T-helper 17 cell (primary cell): Measurements from ENCODE around the gene TTYH3. TPM values are rescaled to one million over a fixed set of nuclear protein-coding genes. Genes with fewer than 3 reads are reported as not detected.
"Not testable (repeated sequence)": the region's sequence is repeated elsewhere in the genome, so short reads cannot be mapped to it uniquely, and the experiment has no call there.

Experiments
- ATAC-seq: fragments of 150-1000 bp; cut with Tn5 transposase; 2 replicates; pipeline ENCODE4 v1.10.0; 2021; ENCODE audit warnings: mild to moderate bottlenecking, moderate library complexity
- DNase-seq, 3 donors: peaks; one replicate each; pipeline versions ENCODE4 v3.0.0 to v3.0.0-alpha.2; 2020 to 2021
- H3K9me3 ChIP-seq: one replicate; pipeline ENCODE4 v1.7.0; 2013; ENCODE audit warnings: low read length, mild to moderate bottlenecking; ENCODE audit not compliant: control insufficient read depth, poor library complexity, severe bottlenecking
- H3K27ac Mint-ChIP-seq: one replicate; pipeline ENCODE4 v1.8.0; 2022; ENCODE audit warnings: mild to moderate bottlenecking, moderate library complexity, mixed read lengths
- H3K27me3 Mint-ChIP-seq: one replicate; pipeline ENCODE4 v1.8.0; 2022; ENCODE audit warnings: mixed read lengths
- H3K36me3 Mint-ChIP-seq: one replicate; pipeline ENCODE4 v1.8.0; 2022; ENCODE audit warnings: low read depth, mixed read lengths
- H3K4me1 Mint-ChIP-seq: one replicate; pipeline ENCODE4 v1.8.0; 2022; ENCODE audit warnings: mild to moderate bottlenecking, mixed read lengths
- H3K4me3 Mint-ChIP-seq: one replicate; pipeline ENCODE4 v1.8.0; 2022; ENCODE audit warnings: mild to moderate bottlenecking, moderate library complexity, mixed read lengths
- total RNA-seq, 4 donors: library from RNA in 2 of 4; stranded (reverse) in 2 of 4; gene quantifications; one replicate each; pipeline ENCODE4 v1.2.3 and lab custom pipeline; 2022 to 2026

Gene TTYH3
- total RNA-seq, 2 donors from 2014 or later, result 13.2 to 14.8 TPM

DNA sequence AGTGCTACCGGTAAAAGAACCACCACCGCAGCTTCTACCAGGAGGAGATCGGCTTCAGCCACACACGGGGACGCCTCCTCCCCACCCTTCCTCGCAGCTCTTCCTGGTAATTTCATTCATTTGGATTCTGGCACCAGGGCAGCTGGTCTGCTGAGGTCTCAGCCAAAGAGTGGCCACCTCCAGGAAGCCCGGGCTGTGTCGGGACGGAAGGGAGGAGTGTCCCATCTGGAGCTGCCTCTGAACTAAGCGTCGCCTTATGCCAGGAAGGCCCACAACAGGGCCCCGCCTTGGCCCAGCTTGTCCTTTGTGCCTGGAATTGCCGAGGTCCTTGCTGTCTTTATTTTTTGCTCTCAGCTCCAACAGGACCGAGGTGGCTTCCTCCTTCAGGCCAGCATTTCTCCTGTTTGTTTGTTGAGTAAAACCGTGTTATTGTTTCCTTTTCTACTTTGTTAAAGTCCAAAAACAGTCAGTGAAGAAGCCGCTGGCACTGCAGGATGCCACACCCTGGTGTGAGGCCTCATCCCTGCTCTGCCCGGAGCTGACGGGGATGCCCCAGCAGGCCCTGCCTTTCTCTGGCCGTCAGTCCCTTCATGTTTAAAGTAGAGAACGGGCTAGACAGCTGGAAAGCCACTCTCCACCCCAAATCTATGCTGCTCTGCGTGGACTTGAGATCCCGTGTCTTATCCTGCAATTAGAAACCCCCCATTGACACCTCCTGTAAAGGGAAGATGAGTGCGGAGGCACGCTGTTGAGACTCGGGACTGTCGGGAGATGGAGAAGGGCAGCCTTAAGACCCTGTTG lies 24.5 kb upstream of the TTYH3 start:
- no peak for ATAC-seq
- Mint-ChIP-seq H3K27me3 (no peaks in the 10 kb centered on the region), H3K4me3 (peak overlapping the region; percentile 19), H3K4me1 (peaks cover 10% of the 10 kb centered on the region), H3K36me3 (no peaks in the 10 kb centered on the region), H3K27ac (no peak overlapping the region)
- no peaks in the 10 kb centered on the region for H3K9me3 ChIP-seq
- DNase-seq, result no peak

DNA sequence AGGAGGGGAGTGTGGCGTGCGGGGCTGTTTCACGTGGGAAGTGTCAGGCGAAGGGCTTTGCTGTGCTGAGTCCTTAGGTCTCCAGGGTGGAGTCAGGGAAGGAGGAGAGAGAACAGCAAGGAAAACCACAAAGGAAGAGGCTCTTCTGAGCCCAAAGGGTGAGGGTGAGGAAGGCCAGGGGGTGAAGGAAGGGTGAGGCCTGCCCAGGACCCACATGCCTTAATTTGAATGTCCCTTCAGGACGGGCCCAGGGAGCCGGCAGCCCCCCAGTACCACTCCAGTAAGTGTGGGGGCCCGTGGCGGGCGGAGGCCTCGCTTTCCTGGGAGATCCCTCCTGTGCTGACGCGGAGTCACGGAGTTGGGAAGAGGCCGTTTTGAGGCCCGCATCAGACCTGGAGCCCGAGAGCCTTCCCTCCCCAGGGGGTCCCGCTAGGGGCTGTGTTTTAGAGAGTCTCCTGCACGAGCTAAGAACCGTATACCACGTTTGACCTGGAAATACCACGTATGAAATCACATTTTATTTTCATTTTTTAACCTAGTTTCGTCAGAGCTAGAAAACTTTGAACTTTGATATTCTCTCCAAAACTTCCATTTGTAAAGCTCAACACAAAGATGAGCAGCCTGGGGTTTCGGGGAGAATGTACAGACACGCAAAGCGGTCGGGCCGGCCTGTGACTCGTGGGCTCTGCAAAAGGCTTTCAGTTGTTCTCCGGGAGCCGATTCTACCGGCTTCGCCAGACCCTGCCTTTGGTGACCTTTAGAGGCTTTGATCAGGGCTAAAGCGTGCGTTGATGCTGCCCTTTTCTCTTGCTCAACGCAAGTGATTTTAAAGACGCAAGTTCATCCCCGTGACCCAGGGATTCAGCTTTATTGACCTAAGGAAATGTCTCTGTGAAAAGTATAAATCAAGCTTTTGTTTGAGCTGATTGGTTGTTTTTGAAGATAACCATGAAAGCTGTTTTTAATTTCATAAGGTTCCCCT lies 23.6 kb upstream of the TTYH3 start:
- Mint-ChIP-seq H3K4me1 (peaks cover 10% of the 10 kb centered on the region), H3K36me3 (no peaks in the 10 kb centered on the region), H3K27me3 (no peaks in the 10 kb centered on the region), H3K27ac (peak overlapping the region; percentile 41), H3K4me3 (peak overlapping the region; percentile 19)
- no peak for DNase-seq
- no peak for ATAC-seq
- H3K9me3 ChIP-seq, result no peaks in the 10 kb centered on the region

DNA sequence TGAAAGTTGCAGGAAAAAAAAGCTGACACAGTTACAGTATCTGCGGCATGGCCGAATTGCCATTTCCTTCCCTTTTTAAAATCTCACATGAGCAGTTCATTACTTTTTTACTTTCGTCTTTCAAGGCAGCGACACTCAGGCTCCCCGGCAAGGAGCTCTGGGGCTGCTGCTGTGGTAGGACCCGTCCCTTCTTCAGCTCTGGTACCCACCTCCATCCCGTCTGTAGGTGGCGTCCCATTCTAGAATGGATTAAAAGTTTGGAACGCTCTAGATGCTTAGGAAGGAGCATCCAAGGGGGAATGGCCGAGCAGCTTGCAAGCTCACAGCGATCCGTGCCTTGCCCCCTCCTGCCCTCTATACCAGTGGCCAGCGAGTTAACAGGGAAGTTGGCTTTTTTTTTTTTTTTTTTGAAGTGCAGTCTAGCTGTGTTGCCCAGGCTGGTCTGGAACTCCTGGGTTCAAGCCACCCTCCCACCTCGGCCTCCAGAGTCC lies 22.8 kb upstream of the TTYH3 start:
- Mint-ChIP-seq H3K4me3 (no peak overlapping the region), H3K4me1 (peaks cover 10% of the 10 kb centered on the region), H3K36me3 (no peaks in the 10 kb centered on the region), H3K27ac (peak overlapping the region; percentile 41), H3K27me3 (no peaks in the 10 kb centered on the region)
- no peaks in the 10 kb centered on the region for H3K9me3 ChIP-seq
- ATAC-seq (peak; percentile 80), DNase-seq (no peak)

DNA sequence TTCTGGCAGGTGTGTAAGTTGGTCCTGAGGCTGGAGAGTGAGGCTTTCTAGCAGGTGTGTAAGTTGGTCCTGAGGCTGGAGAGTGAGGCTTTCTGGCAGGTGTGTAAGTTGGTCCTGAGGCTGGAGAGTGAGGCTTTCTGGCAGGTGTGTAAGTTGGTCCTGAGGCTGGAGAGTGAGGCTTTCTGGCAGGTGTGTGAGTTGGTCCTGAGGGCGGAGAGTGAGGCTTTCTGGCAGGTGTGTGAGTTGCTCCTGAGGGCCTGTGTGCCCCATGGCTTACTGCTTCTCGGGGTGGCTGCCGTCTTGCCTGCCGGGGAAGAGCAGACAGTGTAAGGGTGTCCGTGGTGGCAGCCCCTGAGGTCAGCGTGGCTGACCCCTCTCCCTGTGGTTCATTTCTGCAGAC lies 22.1 kb upstream of the TTYH3 start:
- H3K4me1 Mint-ChIP-seq, H3K9me3 ChIP-seq, H3K27me3 Mint-ChIP-seq, H3K27ac Mint-ChIP-seq, H3K36me3 Mint-ChIP-seq, ATAC-seq, H3K4me3 Mint-ChIP-seq, DNase-seq: not testable (repeated sequence)

DNA sequence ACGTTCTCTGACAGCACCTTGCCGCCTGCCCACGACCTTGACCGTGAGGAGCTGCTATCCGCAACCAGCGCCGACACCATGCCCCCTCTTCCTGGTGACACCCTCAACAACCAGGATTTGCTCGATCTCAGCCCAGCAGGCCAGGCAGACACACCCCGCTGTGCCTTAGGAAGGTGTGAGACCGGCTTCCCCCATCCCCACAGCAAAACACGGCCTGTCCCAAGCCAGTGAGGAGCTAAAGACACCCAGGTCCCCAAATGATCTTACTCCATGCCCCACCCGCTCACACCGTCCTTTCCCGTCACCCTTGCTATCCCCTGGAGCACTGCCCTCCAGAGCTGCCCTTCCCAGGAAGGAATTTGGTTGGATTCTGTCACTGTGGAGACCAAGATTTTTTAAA lies 21.3 kb upstream of the TTYH3 start:
- Mint-ChIP-seq H3K4me1 (peaks cover 10% of the 10 kb centered on the region), H3K27ac (no peak overlapping the region), H3K27me3 (no peaks in the 10 kb centered on the region), H3K36me3 (no peaks in the 10 kb centered on the region), H3K4me3 (no peak overlapping the region)
- DNase-seq (no peak), ATAC-seq (no peak)
- no peaks in the 10 kb centered on the region for H3K9me3 ChIP-seq

DNA sequence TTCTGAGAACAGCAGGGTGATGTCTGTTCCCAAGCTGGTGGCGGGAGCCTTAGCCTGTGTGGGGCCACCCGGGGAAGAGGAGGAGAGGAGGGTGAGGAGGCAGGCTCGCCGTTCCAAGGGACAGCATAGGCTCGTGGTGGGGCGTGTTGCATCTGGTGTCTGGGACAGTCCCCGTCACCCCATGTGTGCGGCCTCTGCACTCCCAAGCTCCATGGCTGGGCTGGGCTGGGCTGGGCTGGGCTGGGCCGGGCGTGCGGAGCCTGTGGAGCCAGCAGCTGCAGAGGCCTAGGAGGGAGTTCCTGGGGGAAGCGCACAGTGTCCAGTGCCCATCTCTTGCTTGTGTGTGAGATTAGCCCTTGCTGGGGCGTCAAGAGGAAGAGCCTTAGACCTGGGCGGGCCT lies 20.9 kb upstream of the TTYH3 start:
- H3K9me3 ChIP-seq, result no peaks in the 10 kb centered on the region
- DNase-seq, result no peak
- no peak for ATAC-seq
- Mint-ChIP-seq H3K4me1 (peaks cover 10% of the 10 kb centered on the region), H3K27me3 (no peaks in the 10 kb centered on the region), H3K27ac (no peak overlapping the region), H3K36me3 (no peaks in the 10 kb centered on the region), H3K4me3 (no peak overlapping the region)

DNA sequence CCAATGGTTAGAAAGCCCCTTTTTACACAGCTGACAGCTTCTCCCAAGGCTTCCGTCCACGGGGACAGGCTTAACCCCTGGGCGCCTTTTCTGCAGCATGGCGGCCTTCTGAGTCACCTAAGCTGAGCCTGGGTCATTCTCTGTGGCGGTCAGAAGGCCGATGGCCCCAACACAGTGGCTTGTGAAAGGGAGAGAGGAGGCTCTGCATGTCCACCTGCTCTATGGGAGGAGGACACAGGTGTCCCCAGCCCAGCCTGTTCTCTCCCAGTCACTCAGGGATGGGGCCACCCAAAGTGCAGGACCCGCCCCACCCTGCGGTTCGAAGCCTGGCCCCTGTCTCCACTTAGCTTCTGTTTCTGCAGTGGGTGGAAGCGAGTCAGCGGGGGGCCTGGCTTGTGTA lies 20.4 kb upstream of the TTYH3 start:
- H3K4me3 Mint-ChIP-seq, result no peak overlapping the region
- peaks cover 10% of the 10 kb centered on the region for H3K4me1 Mint-ChIP-seq
- H3K27me3 Mint-ChIP-seq, result no peaks in the 10 kb centered on the region
- H3K36me3 Mint-ChIP-seq, result no peaks in the 10 kb centered on the region
- no peak overlapping the region for H3K27ac Mint-ChIP-seq
- H3K9me3 ChIP-seq, result no peaks in the 10 kb centered on the region
- ATAC-seq (no peak), DNase-seq (no peak)

DNA sequence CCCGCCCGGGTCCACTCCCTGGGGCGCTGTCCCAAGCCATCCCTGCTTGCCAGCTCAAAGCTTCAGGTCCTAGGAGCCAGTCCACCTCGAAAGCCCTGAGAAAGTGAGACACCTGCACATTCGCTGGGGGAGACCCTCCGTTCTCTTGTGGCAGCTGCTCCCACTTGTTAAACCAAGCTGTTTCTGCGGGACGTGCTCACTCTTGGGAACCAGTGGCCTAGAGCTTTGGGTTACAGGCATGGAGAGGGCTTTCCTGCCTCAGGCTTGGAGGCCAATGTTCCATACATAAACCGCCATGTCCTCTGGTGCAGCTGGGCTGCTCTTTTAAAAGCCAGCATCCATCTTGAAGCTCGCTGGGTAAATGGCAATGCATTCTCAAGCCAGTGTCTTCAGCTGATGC lies 19.9 kb upstream of the TTYH3 start:
- Mint-ChIP-seq H3K27ac (no peak overlapping the region), H3K27me3 (no peaks in the 10 kb centered on the region)
- ATAC-seq, result no peak

DNA sequence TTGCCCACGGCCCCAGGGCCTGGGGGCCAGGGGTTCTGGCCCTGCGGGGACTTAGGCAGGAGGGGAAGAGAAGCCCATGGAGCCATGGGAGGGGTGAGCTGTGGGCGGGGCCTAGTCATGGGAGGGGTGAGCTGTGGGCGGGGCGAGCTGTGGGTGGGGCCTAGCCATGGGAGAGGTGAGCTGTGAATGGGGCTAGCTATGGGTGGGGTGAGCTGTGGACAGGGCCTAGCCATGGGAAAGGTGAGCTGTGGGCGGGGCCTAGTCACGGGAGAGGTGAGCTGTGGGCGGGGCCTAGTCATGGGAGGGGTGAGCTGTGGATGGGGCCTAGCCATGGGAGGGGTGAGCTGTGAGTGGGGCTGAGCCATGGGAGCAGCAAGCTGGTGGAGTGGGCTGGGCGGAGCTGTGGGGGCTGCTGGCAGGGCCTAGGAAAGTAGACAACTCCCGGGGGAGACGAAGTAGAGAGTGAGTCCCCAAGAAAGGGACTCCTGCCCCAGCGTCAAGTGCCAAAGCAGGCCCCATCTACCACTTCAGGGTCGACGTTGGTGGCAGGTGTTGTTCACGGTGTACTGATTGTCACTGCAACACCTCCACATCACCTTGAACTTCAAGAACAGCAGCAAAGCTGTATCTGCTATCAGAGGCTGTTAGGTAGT lies 19.2 kb upstream of the TTYH3 start:
- DNase-seq (no peak), ATAC-seq (no peak)
- Mint-ChIP-seq H3K4me3 (no peak overlapping the region), H3K27me3 (no peaks in the 10 kb centered on the region), H3K27ac (no peak overlapping the region), H3K36me3 (no peaks in the 10 kb centered on the region), H3K4me1 (peaks cover 9% of the 10 kb centered on the region)
- no peaks in the 10 kb centered on the region for H3K9me3 ChIP-seq

More for the DNA sequence above, 19.9 kb upstream of the TTYH3 start:
- H3K36me3 Mint-ChIP-seq, result no peaks in the 10 kb centered on the region
- H3K9me3 ChIP-seq, result no peaks in the 10 kb centered on the region
- no peak overlapping the region for H3K4me3 Mint-ChIP-seq
- peaks cover 10% of the 10 kb centered on the region for H3K4me1 Mint-ChIP-seq
- DNase-seq, result no peak

DNA sequence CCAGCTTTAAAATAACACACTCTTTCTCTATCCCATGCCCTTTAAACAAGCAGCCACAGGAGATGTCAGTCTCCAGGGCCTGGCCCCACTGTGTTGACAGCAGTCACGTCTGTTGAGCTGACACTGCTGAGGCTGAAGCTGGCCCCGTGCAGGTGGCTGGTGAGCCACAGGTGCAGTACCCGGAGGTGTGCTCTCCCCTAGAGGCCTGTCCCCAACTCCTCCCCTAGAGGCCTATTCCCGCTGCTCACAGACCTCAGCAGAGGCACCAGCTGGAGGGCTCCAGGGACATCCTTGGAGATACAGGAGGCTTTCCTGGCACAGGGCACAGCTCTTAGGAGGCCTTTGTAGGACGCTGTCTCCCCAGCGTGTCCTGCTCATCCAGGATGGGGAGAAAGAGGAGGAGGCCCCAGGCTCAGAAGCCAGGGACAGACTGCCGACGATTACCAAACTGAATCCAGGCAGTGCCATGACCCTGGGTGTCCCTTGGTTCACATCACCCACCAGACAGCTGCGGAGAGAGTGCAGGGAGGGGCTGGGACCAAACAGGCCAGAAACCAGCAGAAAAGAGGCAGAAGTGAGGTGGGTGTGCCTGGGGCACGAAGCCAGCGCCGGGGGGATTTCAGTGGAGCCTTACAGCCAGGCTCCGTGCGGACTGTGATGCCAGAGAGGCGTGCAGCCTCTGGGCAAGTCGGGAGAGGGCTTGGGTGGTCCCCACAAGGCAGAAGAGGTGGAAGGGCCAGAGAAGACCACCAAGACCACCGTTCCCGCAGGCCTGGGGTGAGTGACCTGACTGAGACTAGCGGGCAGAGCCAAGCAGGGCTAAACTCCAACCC lies 18.5 kb upstream of the TTYH3 start:
- Mint-ChIP-seq H3K4me1 (peaks cover 6% of the 10 kb centered on the region), H3K36me3 (no peaks in the 10 kb centered on the region), H3K27ac (no peak overlapping the region), H3K4me3 (no peak overlapping the region), H3K27me3 (no peaks in the 10 kb centered on the region)
- ATAC-seq (no peak), DNase-seq (no peak)
- no peaks in the 10 kb centered on the region for H3K9me3 ChIP-seq

DNA sequence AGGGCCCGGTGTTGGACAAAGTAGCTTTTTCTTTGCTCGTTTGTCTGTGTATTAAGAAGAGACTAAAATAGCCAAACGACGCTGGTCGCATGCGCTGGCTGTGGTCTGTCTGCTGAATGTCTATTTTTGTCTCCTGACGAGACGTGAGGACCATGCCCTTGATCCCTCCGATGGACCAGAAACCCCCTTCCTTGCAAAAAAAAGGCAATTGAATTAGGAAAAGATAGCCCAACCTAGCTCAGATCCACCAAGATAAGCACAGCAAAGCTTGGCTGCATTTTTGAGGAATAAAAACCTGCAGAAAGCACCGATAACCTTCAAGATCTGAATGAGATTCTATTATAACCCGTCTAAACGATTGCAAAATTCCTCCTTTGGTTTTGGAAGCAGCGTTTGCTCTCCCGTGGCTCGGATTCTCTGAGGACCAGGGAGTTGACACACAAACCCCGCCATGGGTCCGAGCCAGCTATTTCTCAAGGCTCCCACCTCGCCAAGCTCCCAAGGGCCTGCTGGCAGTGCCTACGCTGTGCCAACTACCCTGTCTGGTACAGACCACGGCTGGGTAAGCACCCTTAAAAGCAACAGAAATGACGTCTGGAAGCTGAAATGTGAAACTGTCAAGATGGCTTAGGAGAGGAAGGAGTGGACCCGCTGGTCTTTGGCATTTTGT lies 17.7 kb upstream of the TTYH3 start:
- no peak for DNase-seq
- no peaks in the 10 kb centered on the region for H3K9me3 ChIP-seq
- peaks cover 3% of the 10 kb centered on the region for H3K4me1 Mint-ChIP-seq
- no peak for ATAC-seq
- no peaks in the 10 kb centered on the region for H3K27me3 Mint-ChIP-seq
- no peaks in the 10 kb centered on the region for H3K36me3 Mint-ChIP-seq
- no peak overlapping the region for H3K27ac Mint-ChIP-seq
- H3K4me3 Mint-ChIP-seq, result no peak overlapping the region
